Esophagus muscularis mucosa (tissue), 4 donors: ENCODE measurements around the gene ARL4A. TPM values are rescaled to one million over a fixed set of nuclear protein-coding genes. Genes with fewer than 3 reads are reported as not detected.
"Not testable (repeated sequence)": the region's sequence is repeated elsewhere in the genome, so short reads cannot be mapped to it uniquely, and the experiment has no call there.

Experiments
- DNase-seq: peaks from one replicate; pipeline ENCODE4 v3.0.0-alpha.2; 2017; ENCODE audit errors: extremely low spot score
- H3K27ac ChIP-seq, 4 donors: fragments of 200-600 bp; sonication (generic); replicated peaks in 1 of 4; 1 replicate in 3 of 4; 2 replicates in 1 of 4; pipeline ENCODE4 v1.5.1; 2016 to 2019; ENCODE audit warnings: mild to moderate bottlenecking in 1 of 4
- H3K27me3 ChIP-seq, 4 donors: fragments of 200-600 bp; sonication (generic); one replicate each; pipeline versions ENCODE4 v1.5.1 to v1.6.0; 2016 to 2019
- H3K36me3 ChIP-seq, 4 donors: fragments of 200-600 bp; sonication (generic); one replicate each; pipeline ENCODE4 v1.5.1; 2016 to 2019
- H3K4me1 ChIP-seq, 4 donors: fragments of 200-600 bp; sonication (generic); one replicate each; pipeline ENCODE4 v1.5.1; 2016 to 2019
- H3K4me3 ChIP-seq, 4 donors: fragments of 200-600 bp; sonication (generic); 1 replicate in 2 of 4; 2 replicates in 2 of 4; pipeline ENCODE4 v1.5.1; 2016 to 2019; ENCODE audit warnings: mild to moderate bottlenecking in 4 of 4, moderate library complexity in 1 of 4
- H3K9me3 ChIP-seq, 4 donors: fragments of 200-600 bp; sonication (generic); 1 replicate in 3 of 4; 2 replicates in 1 of 4; pipeline ENCODE4 v1.5.1; 2016 to 2019
- EP300 ChIP-seq: sonication (generic); formaldehyde crosslinking; IDR thresholded peaks from one replicate; pipeline ENCODE4 v1.6.1; 2017; ENCODE audit warnings: antibody characterized with exemption
- POLR2A ChIP-seq: fragments of 450-650 bp; IDR thresholded peaks from one replicate; pipeline ENCODE4 v1.6.1; 2017; ENCODE audit warnings: antibody characterized with exemption, moderate library complexity, mild to moderate bottlenecking, low read depth
- POLR2AphosphoS5 ChIP-seq, 2 donors: sonication (generic); formaldehyde crosslinking; IDR thresholded peaks; one replicate each; pipeline ENCODE4 v1.6.1; 2017; ENCODE audit warnings: antibody characterized with exemption in 2 of 2
- WGBS: methylation state at CpG from one replicate; pipeline ENCODE4 v1.1.5; 2018; 5-methylcytosine and 5-hydroxymethylcytosine counted together
- intact Hi-C: fragments of 100-400 bp; cut with DNase I; formaldehyde crosslinking; loops from one replicate; pipeline ENCODE4 v1.15.1; 2023
- total RNA-seq, 4 donors: library from RNA; depleted of rRNA; stranded (reverse); fragments of >200 nt; gene quantifications; one replicate each; pipeline versions ENCODE4 v1.1.0 to v1.2.1, GENCODE V29; 2016
- TF ChIP-seq, protein P1 (sequence below), 3 experiments: fragments of 200-600 bp in 2 of 3; fragments of 450-650 bp in 1 of 3; sonication (generic) in 2 of 3; IDR thresholded peaks; one replicate each; pipeline ENCODE4 v1.5.1; 2017 to 2019; ENCODE audit warnings: antibody characterized with exemption in 3 of 3, mild to moderate bottlenecking in 2 of 3, moderate library complexity in 1 of 3

Gene ARL4A
- total RNA-seq, 4 donors from 2014 or later = 34.9 to 62.3 (median 52.4) TPM

DNA sequence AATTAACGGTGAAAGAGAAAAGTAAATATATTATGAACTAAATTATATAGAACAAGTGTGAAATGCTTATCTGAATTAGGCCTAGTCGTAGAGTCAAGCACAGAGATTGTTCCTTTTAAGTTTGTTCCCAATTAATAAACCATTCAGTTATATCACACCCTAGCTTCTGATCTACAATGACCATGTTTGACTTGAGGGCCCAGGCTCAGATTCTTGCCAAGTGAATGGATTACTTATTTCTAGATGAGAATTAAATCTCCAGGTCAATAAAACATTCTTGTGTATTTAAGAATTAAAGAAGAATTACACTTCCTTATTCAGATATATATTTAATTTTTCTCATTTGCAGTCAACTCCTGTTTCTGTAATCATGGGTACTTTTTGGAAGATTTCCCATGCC, 37.4 kb upstream of the ARL4A start:
- intact Hi-C loops = no loop called here
- TF ChIP-seq, protein P1, sequence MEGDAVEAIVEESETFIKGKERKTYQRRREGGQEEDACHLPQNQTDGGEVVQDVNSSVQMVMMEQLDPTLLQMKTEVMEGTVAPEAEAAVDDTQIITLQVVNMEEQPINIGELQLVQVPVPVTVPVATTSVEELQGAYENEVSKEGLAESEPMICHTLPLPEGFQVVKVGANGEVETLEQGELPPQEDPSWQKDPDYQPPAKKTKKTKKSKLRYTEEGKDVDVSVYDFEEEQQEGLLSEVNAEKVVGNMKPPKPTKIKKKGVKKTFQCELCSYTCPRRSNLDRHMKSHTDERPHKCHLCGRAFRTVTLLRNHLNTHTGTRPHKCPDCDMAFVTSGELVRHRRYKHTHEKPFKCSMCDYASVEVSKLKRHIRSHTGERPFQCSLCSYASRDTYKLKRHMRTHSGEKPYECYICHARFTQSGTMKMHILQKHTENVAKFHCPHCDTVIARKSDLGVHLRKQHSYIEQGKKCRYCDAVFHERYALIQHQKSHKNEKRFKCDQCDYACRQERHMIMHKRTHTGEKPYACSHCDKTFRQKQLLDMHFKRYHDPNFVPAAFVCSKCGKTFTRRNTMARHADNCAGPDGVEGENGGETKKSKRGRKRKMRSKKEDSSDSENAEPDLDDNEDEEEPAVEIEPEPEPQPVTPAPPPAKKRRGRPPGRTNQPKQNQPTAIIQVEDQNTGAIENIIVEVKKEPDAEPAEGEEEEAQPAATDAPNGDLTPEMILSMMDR (IDR thresholded peaks at IDR 0.05) = no peak
- TF ChIP-seq EP300 (no peak), POLR2A (no peak), POLR2AphosphoS5 (IDR thresholded peaks at IDR 0.05) (no peak)
- H3K9me3 ChIP-seq = no peaks in the 10 kb centered on the region
- peaks cover 0 to 6% (median 0%) of the 10 kb centered on the region in 4 donors for H3K4me1 ChIP-seq
- H3K4me3 ChIP-seq = no peak overlapping the region
- H3K36me3 ChIP-seq = no peaks in the 10 kb centered on the region
- H3K27ac ChIP-seq = no peak overlapping the region
- WGBS = 88% methylated on average over 2 of the region's 2 CpGs
- DNase-seq = no peak
- no peaks in the 10 kb centered on the region for H3K27me3 ChIP-seq

DNA sequence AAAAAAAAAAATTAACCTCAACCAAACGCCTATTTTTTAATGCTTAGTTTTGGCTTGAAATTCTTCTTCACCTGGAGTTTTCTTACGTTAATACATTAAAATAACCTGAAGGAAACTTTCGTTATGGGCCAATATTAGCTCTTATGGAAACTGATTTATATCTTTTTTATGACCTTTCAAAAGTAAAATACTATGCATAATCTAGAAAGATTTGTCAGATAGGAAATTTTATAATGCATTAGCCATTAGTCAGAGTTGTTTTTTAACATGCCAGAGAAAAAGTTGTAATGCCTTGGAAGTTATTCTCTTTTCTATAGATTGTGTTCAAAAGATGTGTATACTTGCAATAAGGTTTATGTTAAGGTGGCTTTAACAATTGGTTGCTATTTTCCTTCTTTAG, 34.3 kb upstream of the ARL4A start:
- Histone ChIP-seq H3K9me3 (no peaks in the 10 kb centered on the region), H3K27me3 (no peaks in the 10 kb centered on the region), H3K4me1 (peaks cover 0 to under 1% (median 0%) of the 10 kb centered on the region in 4 donors), H3K27ac (no peak overlapping the region), H3K36me3 (no peaks in the 10 kb centered on the region), H3K4me3 (no peak overlapping the region)
- DNase-seq = no peak
- 73% methylated on average over 3 of the region's 3 CpGs for WGBS
- intact Hi-C loops = no loop called here
- TF ChIP-seq EP300 (no peak), POLR2A (no peak), POLR2AphosphoS5 (IDR thresholded peaks at IDR 0.05) (no peak)
- TF ChIP-seq, protein P1 (IDR thresholded peaks at IDR 0.05) = no peak

DNA sequence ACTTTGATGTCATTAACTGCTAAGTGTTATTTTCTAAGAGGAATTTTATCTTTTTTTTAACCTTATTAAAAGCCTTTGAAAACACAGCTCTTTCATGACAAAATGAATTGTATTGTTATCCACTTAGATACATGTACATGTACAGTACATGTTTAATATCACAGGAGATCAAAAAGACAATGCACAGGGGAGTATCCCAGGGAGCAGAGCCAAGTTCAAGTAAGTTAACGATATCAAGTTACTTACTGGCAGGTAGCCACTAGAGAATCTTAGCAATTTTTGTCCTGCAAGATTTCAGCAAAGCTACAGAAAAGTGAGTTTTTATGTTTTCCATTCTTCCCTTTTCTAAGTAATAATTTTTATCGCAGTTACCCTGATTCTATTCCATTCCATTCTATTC, 33.9 kb upstream of the ARL4A start:
- TF ChIP-seq, protein P1 (IDR thresholded peaks at IDR 0.05) = no peak
- TF ChIP-seq POLR2AphosphoS5 (IDR thresholded peaks at IDR 0.05) (no peak), POLR2A (no peak), EP300 (no peak)
- no peak for DNase-seq

DNA sequence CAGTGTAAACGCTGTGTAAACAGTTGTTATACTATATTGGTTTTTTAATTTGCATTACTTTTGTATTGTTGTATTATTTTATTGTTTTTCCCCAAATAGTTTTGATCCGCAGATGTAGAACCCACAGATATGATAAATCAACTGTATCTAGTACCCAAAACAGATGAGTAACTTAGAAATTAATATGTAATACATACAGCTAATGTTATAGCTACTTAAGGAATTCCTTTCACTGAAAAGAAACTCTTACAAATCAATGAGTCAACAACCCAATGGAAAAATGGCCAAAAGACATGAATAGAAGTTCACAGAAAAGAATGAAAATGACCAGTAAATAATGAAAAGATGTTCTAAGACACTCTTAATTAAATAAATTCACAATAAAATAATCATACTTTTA, 32.3 kb upstream of the ARL4A start:
- 89% methylated on average over 2 of the region's 2 CpGs for WGBS
- no peak for DNase-seq

More for the DNA sequence above, 33.9 kb upstream of the ARL4A start:
- Histone ChIP-seq H3K27me3 (no peaks in the 10 kb centered on the region), H3K27ac (no peak overlapping the region), H3K4me1 (no peaks in the 10 kb centered on the region), H3K4me3 (no peak overlapping the region), H3K9me3 (no peaks in the 10 kb centered on the region), H3K36me3 (no peaks in the 10 kb centered on the region)
- intact Hi-C loops = no loop called here
- 63% methylated on average over 2 of the region's 2 CpGs for WGBS

DNA sequence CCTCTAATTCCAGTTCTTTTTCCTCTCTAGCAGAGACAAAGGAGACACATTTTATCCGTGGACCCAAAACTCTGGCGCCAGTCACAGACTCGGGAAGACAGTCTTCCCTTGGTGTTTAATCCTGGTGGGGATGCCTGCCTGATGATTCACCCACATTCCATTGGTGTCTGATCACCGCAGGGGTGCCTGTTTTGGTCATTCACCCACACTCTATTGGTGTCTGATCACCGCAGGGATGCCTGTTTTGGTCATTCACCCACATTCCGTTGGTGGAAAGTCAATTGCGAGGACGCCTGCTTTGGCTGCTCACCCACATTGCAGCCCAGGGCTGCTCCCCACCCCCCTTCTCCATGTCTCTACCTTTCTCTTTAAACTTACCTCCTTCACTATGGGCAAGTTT, 27.0 kb upstream of the ARL4A start:
- H3K4me1 ChIP-seq, intact Hi-C loops, H3K4me3 ChIP-seq, H3K36me3 ChIP-seq, H3K27me3 ChIP-seq, DNase-seq, H3K9me3 ChIP-seq: not testable (repeated sequence)
- 81% methylated on average over 8 of the region's 8 CpGs for WGBS
- H3K27ac ChIP-seq = peak overlapping the region in 2 of 4 donors; percentile 7 to 61

More for the DNA sequence above, 32.3 kb upstream of the ARL4A start:
- no peak for TF ChIP-seq POLR2AphosphoS5 (IDR thresholded peaks at IDR 0.05)
- no peak for TF ChIP-seq EP300
- no peak for TF ChIP-seq POLR2A
- TF ChIP-seq, protein P1 (IDR thresholded peaks at IDR 0.05) = no peak
- H3K4me1 ChIP-seq = peaks cover 0 to 1% (median under 1%) of the 10 kb centered on the region in 4 donors
- intact Hi-C loops = no loop called here
- H3K4me3 ChIP-seq = no peak overlapping the region
- H3K27me3 ChIP-seq = no peaks in the 10 kb centered on the region
- H3K27ac ChIP-seq = no peak overlapping the region
- no peaks in the 10 kb centered on the region for H3K36me3 ChIP-seq
- H3K9me3 ChIP-seq = no peaks in the 10 kb centered on the region

DNA sequence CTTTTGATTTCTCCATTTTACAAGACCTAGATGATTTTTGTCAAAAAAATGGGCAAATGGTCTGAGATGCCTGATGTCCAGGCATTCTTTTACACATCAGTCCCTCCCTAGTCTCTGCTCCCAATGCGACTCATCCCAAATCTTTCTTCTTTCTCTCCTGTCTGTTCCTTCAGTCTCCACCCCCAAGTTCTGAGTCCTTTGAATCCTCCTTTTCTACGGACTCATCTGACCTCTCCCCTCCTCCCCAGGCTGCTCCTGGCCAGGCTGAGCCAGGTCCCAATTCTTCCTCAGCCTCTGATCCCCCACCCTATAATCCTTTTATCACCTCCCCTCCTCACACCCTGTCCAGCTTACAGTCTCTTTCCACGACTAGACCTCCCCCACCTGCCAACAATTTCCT, 26.4 kb upstream of the ARL4A start:
- H3K27me3 ChIP-seq, H3K4me1 ChIP-seq, intact Hi-C loops, H3K4me3 ChIP-seq, H3K36me3 ChIP-seq, DNase-seq, H3K9me3 ChIP-seq: not testable (repeated sequence)
- H3K27ac ChIP-seq = peak overlapping the region in 2 of 4 donors; percentile 7 to 61
- 90% methylated on average over 3 of the region's 3 CpGs for WGBS
